ENCODE results near the gene SLC6A6. TPM values are rescaled to one million over a fixed set of nuclear protein-coding genes. Genes with fewer than 3 reads are reported as not detected.

SLC6A6 gene
- total RNA-seq, 2 experiments from 2014 or later, result 27.8 to 31.2 TPM

GRCh38 chr3:14525685-14526631, 123.6 kb downstream of the SLC6A6 start:
- no peak for DNase-seq
- POLR2A ChIA-PET, result no interaction called here
- Histone ChIP-seq H3K9me3 (ENCODE audit: control insufficient read depth in 1 of 2, insufficient read depth in 1 of 2, low read length in 2 of 2) (no peaks in the 10 kb centered on the region), H3K27me3 (ENCODE audit: control insufficient read depth in 1 of 2, insufficient read depth in 2 of 2, low read length in 2 of 2) (no peaks in the 10 kb centered on the region), H3K27ac (ENCODE audit: low read depth in 1 of 2, low read length in 2 of 2) (no peak overlapping the region), H3K36me3 (ENCODE audit: insufficient read depth, low read length) (no peaks in the 10 kb centered on the region), H3K4me1 (ENCODE audit: insufficient read depth, low read length) (no peaks in the 10 kb centered on the region), H3K4me3 (ENCODE audit: low read length) (no peak overlapping the region)
- no peak overlapping the region for H3K4me3 Mint-ChIP-seq
- intact Hi-C loops (cut with DNase I, micrococcal nuclease), result no loop called here
- peaks cover 4% of the 10 kb centered on the region for H3K27me3 Mint-ChIP-seq
- H3K4me1 Mint-ChIP-seq (ENCODE audit: low read depth), result no peaks in the 10 kb centered on the region
- CTCF ChIA-PET, result interaction anchor here (1.2 kb wide), 1 partner anchor 14 kb away, joined by 4 read pairs; no protein-coding TSS in a partner anchor
- H3K27ac Mint-ChIP-seq, result no peak overlapping the region
- no peak for ATAC-seq (ENCODE audit: poor library complexity)
- TF ChIP-seq CTCF (IDR thresholded peaks at IDR 0.05), result no peak
- H3K9me3 Mint-ChIP-seq, result no peaks in the 10 kb centered on the region
- H3K36me3 Mint-ChIP-seq (ENCODE audit: low read depth), result no peaks in the 10 kb centered on the region

GRCh38 chr3:14528081-14528480, 125.7 kb downstream of the SLC6A6 start:
- ChIA-PET POLR2A (no interaction called here), CTCF (no interaction called here)
- H3K4me3 ChIP-seq (ENCODE audit: low read length), result no peak overlapping the region
- Mint-ChIP-seq H3K27me3 (peaks cover 4% of the 10 kb centered on the region), H3K4me1 (ENCODE audit: low read depth) (no peaks in the 10 kb centered on the region), H3K4me3 (no peak overlapping the region), H3K27ac (no peak overlapping the region), H3K36me3 (ENCODE audit: low read depth) (no peaks in the 10 kb centered on the region), H3K9me3 (no peaks in the 10 kb centered on the region)
- intact Hi-C loops (cut with DNase I, micrococcal nuclease), result no loop called here
- no peak for TF ChIP-seq CTCF (IDR thresholded peaks at IDR 0.05)
- H3K36me3 ChIP-seq (ENCODE audit: insufficient read depth, low read length), result no peaks in the 10 kb centered on the region
- H3K27ac ChIP-seq (ENCODE audit: low read depth in 1 of 2, low read length in 2 of 2), result no peak overlapping the region
- no peak for DNase-seq
- H3K27me3 ChIP-seq (ENCODE audit: control insufficient read depth in 1 of 2, insufficient read depth in 2 of 2, low read length in 2 of 2), result peaks cover 0 to 6% of the 10 kb centered on the region in 2 experiments
- ATAC-seq (ENCODE audit: poor library complexity), result no peak
- no peaks in the 10 kb centered on the region for H3K9me3 ChIP-seq (ENCODE audit: control insufficient read depth in 1 of 2, insufficient read depth in 1 of 2, low read length in 2 of 2)
- H3K4me1 ChIP-seq (ENCODE audit: insufficient read depth, low read length), result no peaks in the 10 kb centered on the region

GRCh38 chr3:14531856-14532395, 129.5 kb downstream of the SLC6A6 start:
- POLR2A ChIA-PET, result no interaction called here
- H3K4me3 ChIP-seq (ENCODE audit: low read length), result no peak overlapping the region
- H3K36me3 ChIP-seq (ENCODE audit: insufficient read depth, low read length), result no peaks in the 10 kb centered on the region
- no peaks in the 10 kb centered on the region for H3K4me1 Mint-ChIP-seq (ENCODE audit: low read depth)
- H3K9me3 ChIP-seq (ENCODE audit: control insufficient read depth in 1 of 2, insufficient read depth in 1 of 2, low read length in 2 of 2), result no peaks in the 10 kb centered on the region
- peaks cover 4% of the 10 kb centered on the region for H3K27me3 Mint-ChIP-seq
- H3K4me3 Mint-ChIP-seq, result no peak overlapping the region
- no peak for TF ChIP-seq CTCF (IDR thresholded peaks at IDR 0.05)
- DNase-seq (no peak), ATAC-seq (ENCODE audit: poor library complexity) (no peak)
- H3K27ac Mint-ChIP-seq, result no peak overlapping the region
- intact Hi-C loops (cut with DNase I, micrococcal nuclease), result no loop called here
- no peaks in the 10 kb centered on the region for H3K4me1 ChIP-seq (ENCODE audit: insufficient read depth, low read length)
- peaks cover 0 to 15% of the 10 kb centered on the region in 2 experiments for H3K27me3 ChIP-seq (ENCODE audit: control insufficient read depth in 1 of 2, insufficient read depth in 2 of 2, low read length in 2 of 2)
- H3K9me3 Mint-ChIP-seq, result no peaks in the 10 kb centered on the region
- no peaks in the 10 kb centered on the region for H3K36me3 Mint-ChIP-seq (ENCODE audit: low read depth)
- CTCF ChIA-PET, result no interaction called here
- H3K27ac ChIP-seq (ENCODE audit: low read depth in 1 of 2, low read length in 2 of 2), result no peak overlapping the region

Measured in CD4-positive, alpha-beta T cell (primary cell).